H1 (cell line): ENCODE data around the gene ANKMY2. TPM values are rescaled to one million over a fixed set of nuclear protein-coding genes. Genes with fewer than 3 reads are reported as not detected.

Experiments
- CTCF ChIA-PET: fragments of 300-600 bp; sonication (Branson Sonifier 250); formaldehyde crosslinking; loops from one replicate; lab custom pipeline; 2021; ENCODE audit not compliant: partially characterized antibody; lab: Charles Lee
- POLR2A ChIA-PET: fragments of 300-600 bp; sonication (Branson Sonifier 250); formaldehyde crosslinking; loops from one replicate; lab custom pipeline; 2021; ENCODE audit warnings: inconsistent platforms; ENCODE audit not compliant: partially characterized antibody; lab: Charles Lee
- DNase-seq, 2 experiments: peaks; one replicate each; pipeline versions ENCODE4 v3.0.0 to v3.0.0-alpha.2; 2010 to 2022; ENCODE audit warnings: low spot score in 2 of 2, low read depth in 1 of 2, mixed read lengths in 1 of 2
- FAIRE-seq: peaks from 2 replicates; lab custom pipeline; 2011; peaks lifted over from hg19 to GRCh38; lab: Jason Lieb, UNC
- H2AFZ ChIP-seq: 2 replicates; pipeline ENCODE4 v1.8.1; 2012; ENCODE audit warnings: low read length, inconsistent platforms
- H2AK5ac ChIP-seq: 2 replicates; pipeline ENCODE4 v1.6.1; 2013; ENCODE audit warnings: low read depth, low read length
- H2BK120ac ChIP-seq: replicated peaks from 2 replicates; pipeline ENCODE3; 2013; ENCODE audit warnings: low read depth, low read length, inconsistent platforms
- H2BK12ac ChIP-seq: 2 replicates; pipeline ENCODE4 v1.6.1; 2013; ENCODE audit warnings: low read depth, low read length
- H2BK15ac ChIP-seq: 2 replicates; pipeline ENCODE4 v1.6.1; 2013; ENCODE audit warnings: low read length
- H2BK20ac ChIP-seq: 2 replicates; pipeline ENCODE4 v1.6.1; 2013; ENCODE audit warnings: low read length
- H2BK5ac ChIP-seq: 2 replicates; pipeline ENCODE4 v1.6.1; 2013; ENCODE audit warnings: low read depth, low read length
- H3K14ac ChIP-seq: 2 replicates; pipeline ENCODE4 v1.6.1; 2013; ENCODE audit warnings: inconsistent platforms; ENCODE audit not compliant: insufficient read length
- H3K18ac ChIP-seq: 2 replicates; pipeline ENCODE4 v1.6.1; 2013; ENCODE audit warnings: low read length; ENCODE audit errors: extremely low read depth
- H3K23ac ChIP-seq: 2 replicates; pipeline ENCODE4 v1.6.1; 2013; ENCODE audit warnings: inconsistent platforms; ENCODE audit not compliant: insufficient read length
- H3K23me2 ChIP-seq: 2 replicates; pipeline ENCODE4 v1.6.1; 2013; ENCODE audit warnings: low read depth, low read length
- H3K27ac ChIP-seq: 2 replicates; pipeline ENCODE4 v1.6.1; 2011; ENCODE audit warnings: low read depth, low read length, inconsistent platforms
- H3K27me3 ChIP-seq, 4 experiments: replicated peaks in 1 of 4; 1 replicate in 1 of 4; 2 replicates in 3 of 4; pipeline versions ENCODE4 v1.6.1 to v1.8.1; 2011 to 2013; ENCODE audit warnings: low read length in 3 of 4, mild to moderate bottlenecking in 3 of 4, inconsistent platforms in 2 of 4, mixed read lengths in 2 of 4, moderate library complexity in 1 of 4; ENCODE audit not compliant: control insufficient read depth in 3 of 4, insufficient read depth in 3 of 4; ENCODE audit errors: extremely low read depth in 1 of 4
- H3K36me3 ChIP-seq, 4 experiments: 2 replicates each; pipeline versions ENCODE4 v1.6.1 to v1.8.1; 2011 to 2013; ENCODE audit warnings: mild to moderate bottlenecking in 4 of 4, low read length in 3 of 4, moderate library complexity in 2 of 4, control low read depth in 1 of 4, inconsistent platforms in 1 of 4; ENCODE audit not compliant: insufficient read depth in 4 of 4, control insufficient read depth in 2 of 4
- H3K4ac ChIP-seq: replicated peaks from 2 replicates; pipeline ENCODE3; 2013; ENCODE audit warnings: low read length, low read depth, mixed read lengths, inconsistent platforms; ENCODE audit not compliant: insufficient read length
- H3K4me1 ChIP-seq, 4 experiments: replicated peaks in 1 of 4; 1 replicate in 1 of 4; 2 replicates in 3 of 4; pipeline versions ENCODE4 v1.6.1 to v1.8.1; 2011 to 2013; ENCODE audit warnings: low read length in 3 of 4, inconsistent platforms in 2 of 4, mixed read lengths in 1 of 4; ENCODE audit not compliant: insufficient read depth in 4 of 4, control insufficient read depth in 3 of 4
- H3K4me2 ChIP-seq, 2 experiments: 2 replicates each; pipeline versions ENCODE4 v1.6.1 to v1.8.1; 2011 to 2013; ENCODE audit warnings: low read depth in 2 of 2, low read length in 2 of 2, control low read depth in 1 of 2, inconsistent platforms in 1 of 2, mild to moderate bottlenecking in 1 of 2; ENCODE audit not compliant: insufficient read depth in 1 of 2
- H3K4me3 ChIP-seq, 4 experiments: fragments of 200-600, 300-600 bp in 1 of 4; sonication (generic), shearing (Covaris generic), sonication (Bioruptor Twin) in 1 of 4; 2 replicates each; pipeline versions ENCODE4 v1.5.1 to v1.8.1; 2011 to 2016; ENCODE audit warnings: low read length in 4 of 4, low read depth in 3 of 4, control low read depth in 2 of 4, inconsistent platforms in 2 of 4, mild to moderate bottlenecking in 2 of 4, mixed read lengths in 1 of 4, moderate library complexity in 1 of 4; ENCODE audit not compliant: insufficient read depth in 2 of 4; ENCODE audit errors: extremely low read depth in 1 of 4
- H3K56ac ChIP-seq: replicated peaks from 2 replicates; pipeline ENCODE3; 2013; ENCODE audit warnings: low read depth, mild to moderate bottlenecking, mixed read lengths, low read length, inconsistent platforms; ENCODE audit not compliant: insufficient read length
- H3K79me1 ChIP-seq: 2 replicates; pipeline ENCODE4 v1.6.1; 2013; ENCODE audit warnings: low read depth, low read length, control low read depth
- H3K79me2 ChIP-seq, 2 experiments: 2 replicates each; pipeline versions ENCODE4 v1.6.1 to v1.8.1; 2012 to 2013; ENCODE audit warnings: low read length in 2 of 2, mild to moderate bottlenecking in 2 of 2, inconsistent platforms in 1 of 2; ENCODE audit not compliant: insufficient read depth in 2 of 2, control insufficient read depth in 1 of 2
- H3K9ac ChIP-seq, 4 experiments: replicated peaks in 1 of 4; 1 replicate in 1 of 4; 2 replicates in 3 of 4; pipeline versions ENCODE4 v1.6.1 to v1.8.1; 2011 to 2013; ENCODE audit warnings: low read depth in 3 of 4, low read length in 3 of 4, control low read depth in 2 of 4, mild to moderate bottlenecking in 2 of 4, moderate library complexity in 2 of 4, inconsistent platforms in 1 of 4; ENCODE audit errors: extremely low read depth in 1 of 4
- H3K9me3 ChIP-seq, 2 experiments: 2 replicates each; pipeline versions ENCODE4 v1.6.1 to v1.8.1; 2012 to 2013; ENCODE audit warnings: mild to moderate bottlenecking in 2 of 2, moderate library complexity in 2 of 2, control low read depth in 1 of 2, inconsistent platforms in 1 of 2, low read depth in 1 of 2, low read length in 1 of 2, mixed read lengths in 1 of 2; ENCODE audit not compliant: insufficient read depth in 2 of 2
- H4K20me1 ChIP-seq, 2 experiments: replicated peaks in 1 of 2; 2 replicates each; pipeline versions ENCODE3 to v1.8.1; 2011 to 2013; ENCODE audit warnings: inconsistent platforms in 2 of 2, low read length in 2 of 2, mild to moderate bottlenecking in 1 of 2; ENCODE audit not compliant: insufficient read depth in 2 of 2, control insufficient read depth in 1 of 2
- H4K5ac ChIP-seq: 2 replicates; pipeline ENCODE4 v1.6.1; 2013; ENCODE audit warnings: low read length, low read depth, mixed read lengths, inconsistent platforms; ENCODE audit not compliant: insufficient read length
- H4K8ac ChIP-seq: 2 replicates; pipeline ENCODE4 v1.8.0; 2013; ENCODE audit warnings: mild to moderate bottlenecking, moderate library complexity, low read length, inconsistent platforms; ENCODE audit not compliant: insufficient read depth; ENCODE audit errors: extremely low read depth
- H4K91ac ChIP-seq: replicated peaks from 2 replicates; pipeline ENCODE3; 2013; ENCODE audit warnings: low read length, mixed read lengths, inconsistent platforms; ENCODE audit not compliant: insufficient read length
- WGBS, 2 experiments: shearing (Covaris generic) in 1 of 2; methylation state at CpG; one replicate each; pipeline versions ENCODE4 v1.1.6 to v1.1.7; 2013 to 2015; ENCODE audit warnings: low lambda C conversion rate in 2 of 2, mixed read lengths in 2 of 2, inconsistent platforms in 1 of 2, low coverage in 1 of 2, missing lambda C conversion rate in 1 of 2; ENCODE audit not compliant: insufficient replicate concordance in 2 of 2, insufficient coverage in 1 of 2, insufficient read length in 1 of 2; ENCODE audit errors: extremely low coverage in 1 of 2, missing lambda C conversion rate in 1 of 2; 5-methylcytosine and 5-hydroxymethylcytosine counted together
- polyA plus RNA-seq, 7 experiments: library from polyadenylated mRNA; depleted of rRNA in 3 of 7; stranded (reverse) in 5 of 7; unstranded in 2 of 7; fragments of >200 nt in 5 of 7; fragments of 200-250 nt in 2 of 7; gene quantifications; 1 replicate in 5 of 7; 2 replicates in 1 of 7; 4 replicates in 1 of 7; pipeline versions ENCODE4 v1.2.1 to v1.2.3, GENCODE V29; 2011 to 2013; ENCODE audit warnings: missing spikeins in 2 of 7, mixed read lengths in 2 of 7
- total RNA-seq: library from RNA; stranded (reverse); fragmentation: NEBNext Ultra II Directional; extraction: Animal tissue kit (Norgen Biotek cat#: 25700); gene quantifications from 2 replicates; pipeline ENCODE4 v1.2.1, GENCODE V29; 2021

The ANKMY2 gene
- total and polyA plus RNA-seq, 2 of the 8 experiments (the other 6 are each of a cell fraction or from before 2014, with no cell fraction given), result 5.2 to 9.3 TPM

- no peak overlapping the region for H3K4me3 ChIP-seq
- FAIRE-seq, result no peak
Observed at GRCh38 chr7:16661924-16662323, 16.4 kb upstream of the ANKMY2 start.

More at GRCh38 chr7:16661924-16662323, 16.4 kb upstream of the ANKMY2 start:
- H2AK5ac ChIP-seq, result no peak overlapping the region
- peaks cover 4% of the 10 kb centered on the region in 2 experiments for H4K20me1 ChIP-seq
- H4K5ac ChIP-seq, result no peak overlapping the region
- ChIA-PET CTCF (interaction anchor here (1.4 kb wide), 1 partner anchor 10 kb away, joined by 3 read pairs; no protein-coding TSS in a partner anchor), POLR2A (interaction anchor here (1.4 kb wide), 1 partner anchor 16 kb away, joined by 5 read pairs; the partner anchor contains the start of genes ANKMY2 and BZW2)
- no peak overlapping the region for H2BK5ac ChIP-seq
- H3K23me2 ChIP-seq, result no peaks in the 10 kb centered on the region
- peaks cover 0 to 5% (median 2%) of the 10 kb centered on the region in 4 experiments; a peak in 2 of 7 replicates for H3K4me1 ChIP-seq
- H2BK15ac ChIP-seq, result no peak overlapping the region
- no peak overlapping the region for H2BK20ac ChIP-seq
- no peak overlapping the region for H3K27ac ChIP-seq
- H3K18ac ChIP-seq, result no peak overlapping the region
- H3K14ac ChIP-seq, result no peak overlapping the region
- no peak overlapping the region for H3K23ac ChIP-seq
- no peak overlapping the region for H2BK12ac ChIP-seq
- no peak overlapping the region for H3K4ac ChIP-seq
- H3K27me3 ChIP-seq, result no peaks in the 10 kb centered on the region
- H2BK120ac ChIP-seq, result no peak overlapping the region
- no peak overlapping the region for H3K4me2 ChIP-seq
- DNase-seq, result no peak
- H2AFZ ChIP-seq, result no peak overlapping the region
- no peak overlapping the region for H4K91ac ChIP-seq
- H3K79me2 ChIP-seq, result peaks cover 3 to 82% of the 10 kb centered on the region in 2 experiments; a peak in 3 of 4 replicates
- peaks cover 0 to 11% (median 1%) of the 10 kb centered on the region in 4 experiments; a peak in 2 of 8 replicates for H3K36me3 ChIP-seq
- H4K8ac ChIP-seq, result no peak overlapping the region
- 87% methylated on average over 1 of the region's 1 CpG; no CpG with 5 or more reads in 1 of the 2 experiments for WGBS, 2 experiments
- no peaks in the 10 kb centered on the region; the same call in 1 of the 2 replicates for H3K79me1 ChIP-seq
- no peaks in the 10 kb centered on the region for H3K9me3 ChIP-seq
- H3K56ac ChIP-seq, result no peak overlapping the region
- H3K9ac ChIP-seq, result no peak overlapping the region
